Loucy (cell line): ENCODE measurements around the gene WIPF2.
"Not testable (repeated sequence)": the region's sequence is repeated elsewhere in the genome, so short reads cannot be mapped to it uniquely, and the experiment has no call there.

ENCODE experiments used
- H2AFZ ChIP-seq: fragments of 200-600 bp; sonication (generic); 2 replicates; pipeline ENCODE4 v1.6.0; 2016; ENCODE audit warnings: antibody characterized with exemption, mild to moderate bottlenecking, low read length, moderate library complexity
- H3F3A ChIP-seq: fragments of 200-600 bp; 2 replicates; pipeline ENCODE4 v1.6.0; 2016; ENCODE audit warnings: antibody characterized with exemption, low read depth, mild to moderate bottlenecking
- H3K27me3 ChIP-seq: fragments of 200-600 bp; sonication (generic); 2 replicates; pipeline ENCODE4 v1.6.1; 2014; ENCODE audit warnings: low read length, mild to moderate bottlenecking; ENCODE audit not compliant: insufficient read depth, poor library complexity, severe bottlenecking
- H3K36me3 ChIP-seq: fragments of 200-600 bp; sonication (generic); 2 replicates; pipeline ENCODE4 v1.6.1; 2016; ENCODE audit warnings: low read length; ENCODE audit not compliant: insufficient read depth
- H3K4me1 ChIP-seq: fragments of 200-600 bp; sonication (generic); 2 replicates; pipeline ENCODE4 v1.5.1; 2014; ENCODE audit warnings: low read length, mild to moderate bottlenecking; ENCODE audit not compliant: insufficient read depth, poor library complexity, severe bottlenecking
- H3K4me2 ChIP-seq: fragments of 200-600 bp; sonication (generic); 2 replicates; pipeline ENCODE4 v1.6.0; 2014; ENCODE audit warnings: antibody characterized with exemption, low read length, low read depth, mild to moderate bottlenecking; ENCODE audit not compliant: poor library complexity, severe bottlenecking
- H3K4me3 ChIP-seq: fragments of 200-600 bp; sonication (generic); 2 replicates; pipeline ENCODE4 v1.5.1; 2014; ENCODE audit warnings: low read length, mild to moderate bottlenecking, mixed read lengths; ENCODE audit not compliant: poor library complexity, severe bottlenecking
- H3K79me2 ChIP-seq: fragments of 200-600 bp; sonication (generic); 2 replicates; pipeline ENCODE4 v1.6.1; 2014; ENCODE audit warnings: low read length; ENCODE audit not compliant: insufficient read depth
- H3K9ac ChIP-seq: fragments of 200-600 bp; sonication (generic); 2 replicates; pipeline ENCODE4 v1.6.0; 2014; ENCODE audit warnings: mild to moderate bottlenecking, low read depth, low read length, moderate library complexity; ENCODE audit not compliant: poor library complexity, severe bottlenecking
- H3K9me2 ChIP-seq: fragments of 200-600 bp; sonication (generic); replicated peaks from 2 replicates; pipeline ENCODE4 v1.6.1; 2016; ENCODE audit warnings: low read depth, low read length, mixed read lengths
- H3K9me3 ChIP-seq: fragments of 200-600 bp; sonication (generic); 2 replicates; pipeline ENCODE4 v1.6.1; 2014; ENCODE audit warnings: mild to moderate bottlenecking, antibody characterized with exemption, low read length, low read depth; ENCODE audit not compliant: insufficient read depth
- H4K20me1 ChIP-seq: fragments of 200-600 bp; sonication (generic); 2 replicates; pipeline ENCODE4 v1.6.0; 2014; ENCODE audit warnings: antibody characterized with exemption, low read length, mild to moderate bottlenecking; ENCODE audit not compliant: insufficient read depth, poor library complexity, severe bottlenecking
- EZH2phosphoT487 ChIP-seq: fragments of 200-600 bp; IDR thresholded peaks from 2 replicates; pipeline ENCODE4 v1.6.1; 2018; ENCODE audit warnings: antibody characterized with exemption, mild to moderate bottlenecking, moderate library complexity, borderline replicate concordance
- TF ChIP-seq, protein P1 (sequence below): fragments of 200-600 bp; sonication (generic); conservative IDR thresholded peaks from 2 replicates; pipeline ENCODE4 v1.5.1; 2014; ENCODE audit warnings: mild to moderate bottlenecking, antibody characterized with exemption, low read length

WIPF2 gene

DNA sequence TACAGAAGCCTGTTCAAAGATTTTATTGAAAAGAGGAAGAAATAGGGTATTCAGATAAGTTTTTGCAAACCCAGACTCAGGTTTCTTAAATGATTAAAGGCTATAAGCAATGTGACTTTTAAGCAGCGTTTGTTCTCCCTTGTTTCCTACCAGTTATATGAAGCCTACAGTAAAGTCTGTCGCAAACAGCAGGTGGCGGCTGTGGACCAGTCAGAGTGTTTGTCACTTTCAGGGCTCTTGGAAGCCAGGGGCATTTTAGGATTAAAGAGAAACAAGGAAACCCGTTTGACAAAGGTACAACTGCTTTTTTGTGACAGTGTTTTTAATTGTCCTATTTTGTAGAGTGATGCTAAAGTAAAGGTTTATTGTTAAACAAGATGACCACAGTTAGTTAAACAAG lies 82.2 kb downstream of the WIPF2 start:
- Histone ChIP-seq H3K9me2 (no peaks in the 10 kb centered on the region), H4K20me1 (no peaks in the 10 kb centered on the region), H2AFZ (no peak overlapping the region), H3K9me3 (no peaks in the 10 kb centered on the region), H3K79me2 (peaks cover 15% of the 10 kb centered on the region; the same call in 1 of the 2 replicates), H3K4me1 (peaks cover 19% of the 10 kb centered on the region), H3K4me3 (no peak overlapping the region), H3K36me3 (peaks cover 51% of the 10 kb centered on the region; the same call in 1 of the 2 replicates), H3K27me3 (no peaks in the 10 kb centered on the region), H3K9ac (no peak overlapping the region), H3K4me2 (no peak overlapping the region), H3F3A (no peaks in the 10 kb centered on the region)
- TF ChIP-seq EZH2phosphoT487: no peak
- TF ChIP-seq, protein P1, sequence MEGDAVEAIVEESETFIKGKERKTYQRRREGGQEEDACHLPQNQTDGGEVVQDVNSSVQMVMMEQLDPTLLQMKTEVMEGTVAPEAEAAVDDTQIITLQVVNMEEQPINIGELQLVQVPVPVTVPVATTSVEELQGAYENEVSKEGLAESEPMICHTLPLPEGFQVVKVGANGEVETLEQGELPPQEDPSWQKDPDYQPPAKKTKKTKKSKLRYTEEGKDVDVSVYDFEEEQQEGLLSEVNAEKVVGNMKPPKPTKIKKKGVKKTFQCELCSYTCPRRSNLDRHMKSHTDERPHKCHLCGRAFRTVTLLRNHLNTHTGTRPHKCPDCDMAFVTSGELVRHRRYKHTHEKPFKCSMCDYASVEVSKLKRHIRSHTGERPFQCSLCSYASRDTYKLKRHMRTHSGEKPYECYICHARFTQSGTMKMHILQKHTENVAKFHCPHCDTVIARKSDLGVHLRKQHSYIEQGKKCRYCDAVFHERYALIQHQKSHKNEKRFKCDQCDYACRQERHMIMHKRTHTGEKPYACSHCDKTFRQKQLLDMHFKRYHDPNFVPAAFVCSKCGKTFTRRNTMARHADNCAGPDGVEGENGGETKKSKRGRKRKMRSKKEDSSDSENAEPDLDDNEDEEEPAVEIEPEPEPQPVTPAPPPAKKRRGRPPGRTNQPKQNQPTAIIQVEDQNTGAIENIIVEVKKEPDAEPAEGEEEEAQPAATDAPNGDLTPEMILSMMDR: peak; percentile 56

DNA sequence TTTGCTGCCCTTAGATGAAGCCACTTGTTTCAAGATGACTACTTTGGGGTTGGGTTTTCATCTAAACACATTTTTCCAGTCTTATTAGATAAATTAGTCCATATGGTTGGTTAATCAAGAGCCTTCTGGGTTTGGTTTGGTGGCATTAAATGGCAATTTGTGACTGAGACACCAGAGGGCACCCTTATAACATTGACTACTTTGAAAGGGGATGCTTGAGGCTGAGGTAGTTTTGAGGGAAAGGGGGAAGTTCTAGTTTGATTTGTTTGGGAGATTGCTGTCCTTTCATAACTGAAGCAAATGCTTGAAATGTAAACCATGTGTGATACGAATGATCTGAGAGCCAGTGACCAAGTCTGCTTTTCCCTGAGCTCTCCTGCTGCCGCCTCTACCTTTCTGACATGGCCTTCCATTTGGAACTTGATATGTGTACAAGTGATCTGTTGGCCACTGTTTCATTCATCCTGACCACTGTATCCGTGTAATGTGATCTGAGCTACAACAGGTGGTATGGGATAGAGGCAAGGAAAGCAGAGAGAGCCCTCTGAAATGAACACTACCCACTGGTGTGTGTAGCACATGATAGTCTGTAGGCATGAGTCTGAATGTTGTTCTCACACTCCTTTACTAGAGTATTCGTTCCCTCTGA lies 84.0 kb downstream of the WIPF2 start:
- Histone ChIP-seq H3K79me2 (peaks cover 13% of the 10 kb centered on the region; the same call in 1 of the 2 replicates), H2AFZ (no peak overlapping the region), H3K4me1 (peaks cover 36% of the 10 kb centered on the region), H3K4me3 (no peak overlapping the region), H3K36me3 (peaks cover 42% of the 10 kb centered on the region; the same call in 1 of the 2 replicates), H3F3A (peaks cover 8% of the 10 kb centered on the region), H3K9me3 (no peaks in the 10 kb centered on the region), H3K9ac (no peak overlapping the region), H4K20me1 (no peaks in the 10 kb centered on the region), H3K4me2 (peak overlapping the region; percentile 0), H3K9me2 (no peaks in the 10 kb centered on the region), H3K27me3 (no peaks in the 10 kb centered on the region)
- TF ChIP-seq, protein P1: peak; percentile 92
- TF ChIP-seq EZH2phosphoT487: no peak

DNA sequence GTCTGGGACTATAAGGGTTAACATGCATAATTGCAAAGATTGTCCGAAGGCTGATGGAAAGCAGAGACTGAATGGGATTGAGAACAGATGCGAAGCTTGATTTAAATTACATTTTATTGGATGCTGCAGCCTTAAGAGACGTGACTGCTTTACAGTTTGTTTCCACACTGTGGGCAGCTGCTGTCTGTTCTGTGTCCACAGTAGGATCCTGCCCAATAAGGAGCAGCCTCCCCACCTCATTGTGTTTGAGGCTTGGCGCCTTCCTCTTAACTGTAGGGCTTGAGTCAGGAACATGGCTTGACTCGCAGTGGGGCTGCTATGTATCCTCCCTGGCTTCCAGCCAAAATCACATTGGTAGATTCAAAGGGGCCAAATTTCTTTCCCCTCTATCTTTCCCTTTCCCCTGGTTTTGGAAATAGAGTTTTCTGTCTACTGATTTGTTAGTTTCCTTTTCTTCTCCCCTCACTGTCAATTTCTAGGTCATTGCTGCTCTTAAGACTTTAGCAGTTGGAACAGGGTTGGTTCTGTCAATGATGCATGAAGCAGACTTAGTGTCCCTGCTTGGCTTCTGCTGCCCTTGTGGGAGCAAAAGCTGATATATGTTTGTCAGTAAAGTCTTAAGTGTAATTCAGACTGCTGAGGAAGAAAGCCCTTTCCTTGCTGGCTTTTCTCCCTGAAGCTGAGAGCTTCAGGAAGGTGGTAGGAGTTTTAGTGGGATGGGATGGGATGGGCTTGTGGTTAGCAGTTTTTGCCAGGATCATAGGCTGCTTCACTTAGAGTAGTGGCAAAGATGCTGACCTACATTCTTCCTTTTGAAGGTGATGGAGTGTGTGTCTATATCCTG lies 84.8 kb downstream of the WIPF2 start:
- TF ChIP-seq, protein P1: no peak
- no peak for TF ChIP-seq EZH2phosphoT487
- Histone ChIP-seq H3K9me3 (no peaks in the 10 kb centered on the region), H3K36me3 (peaks cover 35% of the 10 kb centered on the region; the same call in 1 of the 2 replicates), H2AFZ (no peak overlapping the region), H3K9ac (peak overlapping the region; percentile 2), H3K4me2 (peak overlapping the region; percentile 0), H3K4me3 (no peak overlapping the region), H3K9me2 (no peaks in the 10 kb centered on the region), H3K27me3 (no peaks in the 10 kb centered on the region), H3F3A (peaks cover 8% of the 10 kb centered on the region), H3K79me2 (peaks cover 13% of the 10 kb centered on the region; the same call in 1 of the 2 replicates), H3K4me1 (peaks cover 44% of the 10 kb centered on the region), H4K20me1 (no peaks in the 10 kb centered on the region)

DNA sequence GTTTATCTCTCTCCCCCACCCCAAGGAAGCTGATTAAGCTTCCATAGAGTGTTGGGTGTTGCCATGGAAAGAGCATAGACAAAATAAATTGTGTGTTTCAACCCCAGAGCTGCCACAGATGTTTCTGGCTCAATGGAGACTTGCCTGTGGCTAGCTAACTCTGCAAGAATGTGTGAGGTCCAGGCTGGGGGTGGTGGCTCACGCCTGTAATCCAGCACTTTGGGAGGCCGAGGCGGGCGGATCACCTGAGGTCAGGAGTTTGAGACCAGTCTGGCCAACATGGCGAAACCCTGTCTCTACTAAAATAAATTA lies 85.4 kb downstream of the WIPF2 start:
- H3K9me2 ChIP-seq, H3K4me3 ChIP-seq, H3K27me3 ChIP-seq, H3K9me3 ChIP-seq, H4K20me1 ChIP-seq, H2AFZ ChIP-seq, H3K4me2 ChIP-seq, H3F3A ChIP-seq: not testable (repeated sequence)
- H3K36me3 ChIP-seq: peaks cover 30% of the 10 kb centered on the region; the same call in 1 of the 2 replicates
- peaks cover 13% of the 10 kb centered on the region; the same call in 1 of the 2 replicates for H3K79me2 ChIP-seq
- peak overlapping the region; percentile 2 for H3K9ac ChIP-seq
- H3K4me1 ChIP-seq: peaks cover 50% of the 10 kb centered on the region

DNA sequence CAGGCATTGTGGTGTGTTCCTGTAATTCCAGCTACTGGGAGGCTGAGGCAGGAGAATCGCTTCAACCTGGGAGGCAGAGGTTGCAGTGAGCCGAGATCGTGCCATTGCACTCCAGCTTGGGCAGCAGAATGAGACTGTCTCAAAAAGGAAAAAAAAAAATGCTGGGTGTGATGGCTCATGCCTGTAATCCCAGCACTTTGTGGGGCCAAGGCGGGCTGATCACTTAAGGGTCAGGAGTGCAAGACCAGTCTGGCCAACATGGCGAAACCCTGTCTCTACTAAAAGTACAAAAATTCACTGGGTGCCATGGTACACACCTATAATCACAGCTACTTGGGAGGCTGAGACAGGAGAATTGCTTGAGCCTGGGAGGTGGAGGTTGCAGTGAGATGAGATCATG lies 85.8 kb downstream of the WIPF2 start:
- H3F3A ChIP-seq: not testable (repeated sequence)

More for the DNA sequence above, 85.8 kb downstream of the WIPF2 start:
- not testable (repeated sequence) for H3K9ac ChIP-seq, H2AFZ ChIP-seq, H3K4me2 ChIP-seq, H3K27me3 ChIP-seq, H3K9me2 ChIP-seq, H3K4me3 ChIP-seq, H4K20me1 ChIP-seq, H3K9me3 ChIP-seq
- H3K79me2 ChIP-seq: peaks cover 13% of the 10 kb centered on the region; the same call in 1 of the 2 replicates
- H3K36me3 ChIP-seq: peaks cover 27% of the 10 kb centered on the region; the same call in 1 of the 2 replicates
- peaks cover 53% of the 10 kb centered on the region for H3K4me1 ChIP-seq
